Measurements from ENCODE around the gene TLDC2.
"Not testable (repeated sequence)": the region's sequence is repeated elsewhere in the genome, so short reads cannot be mapped to it uniquely, and the experiment has no call there.

Gene TLDC2

GRCh38 chr20:36865076-36865860 lies 10.7 kb upstream of the TLDC2 start:
- DNase-seq (ENCODE audit: low read depth): no peak
- H3K4me3 ChIP-seq (ENCODE audit: low read depth, low read length): no peak overlapping the region

DNA sequence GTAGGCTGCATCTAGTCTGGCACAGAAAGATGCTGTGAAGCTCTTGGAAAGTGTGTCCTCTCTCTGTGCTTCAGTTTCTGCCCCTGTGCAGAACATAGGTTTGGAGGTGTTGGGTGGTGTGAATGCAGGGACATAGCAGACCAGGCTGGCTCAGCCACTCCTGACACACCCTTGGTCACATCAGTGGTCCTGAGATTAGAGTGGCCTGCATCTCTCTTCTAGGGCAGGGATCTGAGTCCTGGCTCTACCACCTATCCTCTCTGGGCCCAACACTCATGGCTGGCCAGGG lies 10.1 kb upstream of the TLDC2 start:
- no peak for DNase-seq (ENCODE audit: low read depth)
- no peak overlapping the region for H3K4me3 ChIP-seq (ENCODE audit: low read depth, low read length)

GRCh38 chr20:36866164-36866563 lies 9.8 kb upstream of the TLDC2 start:
- no peak overlapping the region for H3K4me3 ChIP-seq (ENCODE audit: low read depth, low read length)
- DNase-seq (ENCODE audit: low read depth): no peak

GRCh38 chr20:36866681-36867495 lies 9.1 kb upstream of the TLDC2 start:
- DNase-seq (ENCODE audit: low read depth): no peak

DNA sequence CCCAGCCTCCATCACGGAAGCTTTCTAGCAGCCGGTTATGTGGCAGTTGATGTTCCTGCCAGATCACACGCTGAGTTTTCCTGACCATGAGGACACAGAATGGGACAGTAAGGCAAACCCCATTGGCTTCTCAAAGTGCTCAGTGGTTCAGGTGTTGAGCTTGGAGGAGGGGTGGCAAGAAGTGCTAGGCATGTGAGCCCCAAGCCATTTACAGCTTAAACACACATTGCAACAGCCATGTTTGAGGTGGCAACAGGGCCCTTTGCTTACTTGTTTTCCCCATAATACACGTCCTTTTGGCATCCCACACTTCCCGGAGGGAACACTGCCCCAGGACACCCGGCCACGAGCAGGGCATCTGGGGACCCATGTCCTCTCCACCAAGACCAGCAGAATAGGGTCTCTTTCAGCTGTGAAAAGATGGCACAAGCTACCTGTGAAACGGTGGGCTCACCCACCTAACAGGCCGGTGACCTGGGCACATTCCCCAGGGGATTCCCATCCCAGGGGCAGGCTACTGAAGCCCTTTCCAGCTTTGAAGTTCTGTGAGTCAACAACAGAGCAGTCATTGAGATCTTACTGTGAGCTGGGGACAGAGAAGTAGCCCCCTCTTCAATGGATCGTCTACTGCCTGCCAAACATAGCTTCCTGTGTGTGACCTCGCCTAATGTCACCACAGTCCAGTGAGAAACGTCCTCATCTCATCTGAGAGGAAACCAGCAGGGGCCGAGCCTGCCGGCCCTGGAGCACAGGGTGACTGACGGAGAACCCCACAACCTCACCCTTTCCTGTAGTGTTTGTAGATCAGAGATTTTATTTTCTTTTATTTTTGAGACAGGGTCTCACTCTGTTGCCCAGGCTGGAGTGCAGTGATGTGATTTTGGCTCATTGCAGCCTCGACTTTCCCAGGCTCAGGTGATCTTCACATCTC lies 4.0 kb upstream of the TLDC2 start:
- H3K4me3 ChIP-seq (ENCODE audit: low read depth, low read length): no peak overlapping the region
- DNase-seq (ENCODE audit: low read depth): no peak

More at GRCh38 chr20:36866681-36867495, 9.1 kb upstream of the TLDC2 start:
- no peak overlapping the region for H3K4me3 ChIP-seq (ENCODE audit: low read depth, low read length)

GRCh38 chr20:36872852-36873251 lies 3.1 kb upstream of the TLDC2 start:
- DNase-seq (ENCODE audit: low read depth): no peak
- no peak overlapping the region for H3K4me3 ChIP-seq (ENCODE audit: low read depth, low read length)

- no peak overlapping the region for H3K4me3 ChIP-seq (ENCODE audit: low read depth, low read length)
- no peak for DNase-seq (ENCODE audit: low read depth)
Measured at GRCh38 chr20:36873498-36874189, 2.3 kb upstream of the TLDC2 start.

DNA sequence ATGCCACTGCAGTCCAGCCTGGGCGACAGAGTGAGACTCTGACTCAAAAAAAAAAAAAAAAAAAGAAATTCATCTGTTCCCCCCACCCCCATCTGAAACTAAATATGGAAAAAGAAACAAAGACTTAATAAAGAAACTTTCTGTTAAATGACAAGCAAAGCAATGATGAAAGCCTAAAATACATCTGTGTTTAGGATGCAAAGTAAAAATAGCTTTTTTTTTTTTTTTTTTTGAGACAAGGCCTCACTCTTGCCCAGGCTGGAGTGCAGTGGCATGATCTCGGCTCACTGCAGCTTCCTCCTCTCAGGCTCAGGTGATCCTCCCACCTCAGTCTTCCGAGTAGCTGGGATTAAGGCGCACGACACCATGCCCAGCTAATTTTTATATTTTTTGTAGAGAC lies 845 bp upstream of the TLDC2 start:
- not testable (repeated sequence) for H3K4me3 ChIP-seq (ENCODE audit: low read depth, low read length); DNase-seq (ENCODE audit: low read depth)

DNA sequence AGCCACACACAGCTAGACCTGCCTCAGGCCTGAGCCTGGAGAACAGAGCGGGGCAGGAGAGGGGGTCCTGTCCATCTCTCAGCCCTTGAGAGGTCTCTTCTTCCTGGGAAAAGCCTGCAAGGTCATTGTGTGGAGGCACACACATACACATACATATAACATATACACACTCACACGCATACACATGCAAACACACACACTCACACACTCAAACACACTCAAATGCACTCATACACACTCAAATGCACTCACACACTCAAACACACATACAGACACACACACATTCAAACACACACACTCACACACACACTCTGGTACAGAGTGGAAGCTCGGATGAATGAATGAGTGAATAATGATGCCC lies 515 bp downstream of the TLDC2 start:
- no peak overlapping the region for H3K4me3 ChIP-seq (ENCODE audit: low read depth, low read length)
- no peak for DNase-seq (ENCODE audit: low read depth)

- H3K4me3 ChIP-seq (ENCODE audit: low read depth, low read length): no peak overlapping the region
- no peak for DNase-seq (ENCODE audit: low read depth)
Measured at GRCh38 chr20:36878941-36879340, 3.0 kb downstream of the TLDC2 start.

DNA sequence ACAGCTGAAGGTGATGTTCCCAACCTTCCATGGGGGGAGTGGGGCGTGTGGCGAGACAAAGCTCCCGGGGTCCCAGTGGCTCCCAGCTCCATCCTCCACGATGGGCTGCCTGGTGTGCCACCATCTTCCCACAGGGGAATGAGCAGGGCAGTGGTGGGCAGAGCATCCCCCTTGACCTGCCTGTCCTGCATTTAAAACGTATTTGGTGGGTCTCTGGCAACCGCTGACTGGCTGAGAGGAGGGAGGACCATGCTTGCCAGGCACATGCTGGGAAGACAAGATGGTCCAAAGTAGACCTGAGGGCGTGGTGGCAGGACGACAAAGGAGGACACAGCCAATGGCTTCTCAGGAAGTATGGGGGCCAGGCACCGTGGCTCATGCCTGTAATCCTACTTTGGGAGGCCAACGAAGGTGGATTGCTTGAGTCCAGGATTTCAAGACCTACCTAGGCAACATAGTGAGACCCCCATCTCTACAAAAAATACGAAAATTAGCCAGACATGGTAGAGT lies 4.9 kb downstream of the TLDC2 start:
- DNase-seq (ENCODE audit: low read depth): no peak
- H3K4me3 ChIP-seq (ENCODE audit: low read depth, low read length): no peak overlapping the region

DNA sequence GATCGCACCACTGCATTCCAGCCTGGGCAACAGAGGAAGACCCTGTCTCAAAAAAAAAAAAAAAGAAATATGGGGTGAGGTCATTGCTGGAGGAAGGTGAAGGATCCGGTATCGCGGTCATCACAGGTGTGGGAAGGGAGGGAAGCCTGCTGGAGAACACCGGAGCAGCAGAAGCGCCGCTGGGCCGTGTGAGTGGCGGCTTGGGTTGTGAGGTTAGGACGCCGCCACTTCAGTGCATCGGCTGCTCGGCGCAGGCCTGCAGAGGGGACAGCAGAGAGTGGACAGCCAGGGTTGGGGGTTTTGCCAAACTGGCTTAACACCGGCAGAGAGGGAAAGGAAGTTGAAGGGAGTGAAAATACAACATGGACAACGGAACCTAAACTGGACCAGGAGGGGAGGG lies 5.4 kb downstream of the TLDC2 start:
- no peak overlapping the region for H3K4me3 ChIP-seq (ENCODE audit: low read depth, low read length)
- no peak for DNase-seq (ENCODE audit: low read depth)

GRCh38 chr20:36881888-36882287 lies 6.0 kb downstream of the TLDC2 start:
- no peak for DNase-seq (ENCODE audit: low read depth)
- no peak overlapping the region for H3K4me3 ChIP-seq (ENCODE audit: low read depth, low read length)

GRCh38 chr20:36883977-36884535 lies 8.1 kb downstream of the TLDC2 start:
- DNase-seq (ENCODE audit: low read depth): no peak
- no peak overlapping the region for H3K4me3 ChIP-seq (ENCODE audit: low read depth, low read length)

GRCh38 chr20:36885356-36885755 lies 9.4 kb downstream of the TLDC2 start:
- no peak overlapping the region for H3K4me3 ChIP-seq (ENCODE audit: low read depth, low read length)
- no peak for DNase-seq (ENCODE audit: low read depth)

GRCh38 chr20:36886859-36887751 lies 11.2 kb downstream of the TLDC2 start:
- H3K4me3 ChIP-seq (ENCODE audit: low read depth, low read length): peak overlapping the region; percentile 23
- DNase-seq (ENCODE audit: low read depth): peak; percentile 34

DNA sequence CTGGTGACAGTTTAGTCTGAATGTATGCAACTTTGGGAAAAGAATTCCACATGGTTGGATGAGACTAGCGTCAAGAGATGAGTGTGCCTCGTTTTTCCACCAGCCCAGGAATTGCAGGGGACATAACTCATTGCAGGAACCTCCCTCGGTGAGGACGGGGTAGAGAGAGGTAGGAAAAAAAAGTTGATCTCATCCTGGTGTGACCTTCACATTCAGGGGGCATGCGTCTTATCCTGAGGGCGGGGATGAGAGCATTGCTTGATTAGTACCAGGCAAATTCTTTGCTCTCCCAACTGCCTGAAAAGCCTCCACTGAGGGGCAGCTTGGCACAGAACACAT lies 11.8 kb downstream of the TLDC2 start:
- peak overlapping the region; percentile 23 for H3K4me3 ChIP-seq (ENCODE audit: low read depth, low read length)
- DNase-seq (ENCODE audit: low read depth): no peak

DNA sequence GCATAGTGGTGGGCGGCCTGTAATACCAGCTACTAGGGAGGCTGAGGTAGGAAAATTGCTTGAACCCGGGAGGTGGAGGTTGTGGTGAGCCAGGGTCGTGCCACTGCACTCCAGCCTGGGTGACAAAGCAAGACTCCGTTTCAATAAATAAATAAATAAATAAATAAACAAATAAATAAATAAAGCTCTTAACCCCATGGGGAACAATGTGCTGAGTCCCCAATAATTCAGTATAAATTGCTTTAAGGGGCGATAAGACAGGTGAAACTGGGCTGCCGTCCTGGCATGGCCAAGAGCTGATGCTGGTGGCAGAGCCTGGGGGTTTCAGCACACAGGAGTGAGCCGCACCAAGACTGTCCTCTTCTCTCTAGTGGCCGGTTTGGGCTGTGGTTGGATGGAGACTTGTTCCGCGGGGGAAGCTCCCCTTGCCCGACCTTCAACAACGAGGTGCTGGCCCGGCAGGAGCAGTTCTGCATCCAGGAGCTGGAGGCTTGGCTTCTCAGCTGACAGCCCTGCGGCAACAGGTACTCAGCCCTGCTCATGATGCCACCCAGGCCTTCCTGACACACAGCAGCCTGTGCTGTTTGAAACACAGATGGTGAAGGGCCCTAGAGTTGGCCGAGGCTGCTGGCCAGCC lies 13.1 kb downstream of the TLDC2 start:
- H3K4me3 ChIP-seq (ENCODE audit: low read depth, low read length): no peak overlapping the region
- DNase-seq (ENCODE audit: low read depth): no peak

All from skeletal muscle cell (primary cell).